ENCODE data around the gene CFAP46.

CFAP46 gene

DNA sequence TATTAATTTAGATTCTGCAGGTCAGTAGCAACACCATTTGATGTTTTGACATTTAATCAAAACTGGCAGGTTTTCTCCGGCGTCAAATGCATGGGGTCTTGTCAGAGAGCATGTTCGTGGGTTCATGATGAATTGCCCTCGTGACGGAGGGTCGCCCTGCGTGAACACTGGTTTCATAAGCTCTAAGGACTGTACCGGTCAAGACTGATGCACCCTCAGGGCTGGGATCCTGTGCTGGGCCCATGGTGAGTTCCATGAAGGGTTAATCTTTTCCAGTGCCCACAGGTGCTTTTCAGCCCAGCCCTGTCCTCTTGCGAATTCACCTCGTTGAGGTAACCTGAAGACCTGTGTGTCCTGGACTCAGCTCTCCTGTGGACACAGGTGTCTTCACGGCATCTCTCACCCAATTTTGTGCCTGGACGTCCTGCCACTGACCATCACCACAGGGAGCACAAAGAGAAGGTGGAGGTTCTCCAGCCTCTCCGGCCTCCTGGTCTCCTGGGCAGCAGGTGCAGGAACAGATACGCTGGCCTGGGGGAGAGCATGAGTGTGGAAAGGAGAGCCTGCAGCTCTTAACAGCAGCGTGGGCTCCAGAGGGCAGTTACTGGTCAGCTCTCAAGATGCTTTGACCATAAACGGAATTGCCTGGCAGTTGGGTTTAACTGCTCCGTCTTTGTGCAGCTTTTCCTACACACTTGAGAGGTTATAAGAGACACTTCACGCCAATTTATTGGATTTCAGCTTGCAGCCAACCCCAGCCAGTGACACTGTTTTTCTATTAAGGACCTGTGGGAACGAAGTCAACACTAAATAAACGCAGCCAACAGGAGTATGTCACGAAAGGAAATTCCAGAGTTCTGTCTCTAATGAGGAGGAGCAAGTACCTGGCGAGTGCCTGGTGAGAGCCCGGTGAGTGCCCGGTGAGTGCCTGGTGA lies 37.4 kb upstream of the CFAP46 start:
- TF ChIP-seq, protein P1, sequence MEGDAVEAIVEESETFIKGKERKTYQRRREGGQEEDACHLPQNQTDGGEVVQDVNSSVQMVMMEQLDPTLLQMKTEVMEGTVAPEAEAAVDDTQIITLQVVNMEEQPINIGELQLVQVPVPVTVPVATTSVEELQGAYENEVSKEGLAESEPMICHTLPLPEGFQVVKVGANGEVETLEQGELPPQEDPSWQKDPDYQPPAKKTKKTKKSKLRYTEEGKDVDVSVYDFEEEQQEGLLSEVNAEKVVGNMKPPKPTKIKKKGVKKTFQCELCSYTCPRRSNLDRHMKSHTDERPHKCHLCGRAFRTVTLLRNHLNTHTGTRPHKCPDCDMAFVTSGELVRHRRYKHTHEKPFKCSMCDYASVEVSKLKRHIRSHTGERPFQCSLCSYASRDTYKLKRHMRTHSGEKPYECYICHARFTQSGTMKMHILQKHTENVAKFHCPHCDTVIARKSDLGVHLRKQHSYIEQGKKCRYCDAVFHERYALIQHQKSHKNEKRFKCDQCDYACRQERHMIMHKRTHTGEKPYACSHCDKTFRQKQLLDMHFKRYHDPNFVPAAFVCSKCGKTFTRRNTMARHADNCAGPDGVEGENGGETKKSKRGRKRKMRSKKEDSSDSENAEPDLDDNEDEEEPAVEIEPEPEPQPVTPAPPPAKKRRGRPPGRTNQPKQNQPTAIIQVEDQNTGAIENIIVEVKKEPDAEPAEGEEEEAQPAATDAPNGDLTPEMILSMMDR (IDR thresholded peaks at IDR 0.05) = no peak
- Histone ChIP-seq H3K27ac (no peak overlapping the region), H3K4me3 (no peak overlapping the region)
- no peak for DNase-seq (ENCODE audit: low spot score)

DNA sequence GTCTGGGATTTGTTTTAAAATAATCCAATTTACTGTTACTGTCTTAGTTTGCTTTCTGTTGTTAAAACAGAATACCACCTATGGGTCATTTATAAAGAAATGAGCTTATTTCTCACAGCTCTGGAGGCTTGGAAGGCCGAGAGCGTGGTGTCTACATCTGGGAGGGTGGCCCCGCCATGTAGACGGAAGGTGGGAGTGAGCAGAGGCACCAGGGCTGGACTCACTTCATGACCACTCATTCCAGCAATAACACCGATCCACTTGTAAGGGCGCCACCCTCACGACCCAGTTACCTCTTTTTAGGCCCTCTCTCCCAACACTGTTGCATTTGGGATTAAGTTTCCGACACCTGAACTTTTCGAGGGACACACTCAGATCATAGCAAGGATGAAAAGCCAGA lies 36.2 kb upstream of the CFAP46 start:
- no peak for DNase-seq (ENCODE audit: low spot score)
- H3K27ac ChIP-seq = no peak overlapping the region
- TF ChIP-seq, protein P1 (IDR thresholded peaks at IDR 0.05) = no peak
- H3K4me3 ChIP-seq = no peak overlapping the region

DNA sequence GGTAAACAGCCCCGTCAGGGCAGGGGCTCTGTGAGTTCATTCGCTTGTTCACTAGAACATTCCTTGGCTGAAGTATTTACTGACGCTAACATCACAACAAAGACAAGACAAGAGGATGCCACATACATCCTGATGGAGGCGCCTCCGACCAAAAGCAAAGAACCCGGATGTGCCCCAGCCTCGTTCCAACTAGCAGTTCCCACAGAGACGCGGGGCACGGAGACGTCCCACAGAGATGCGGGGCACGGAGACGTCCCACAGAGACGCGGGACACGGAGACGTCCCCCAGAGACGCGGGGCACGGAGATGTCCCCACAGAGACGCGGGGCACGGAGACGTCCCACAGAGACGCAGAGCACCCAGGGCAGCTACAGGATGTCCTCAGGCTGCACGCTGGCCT lies 35.4 kb upstream of the CFAP46 start:
- TF ChIP-seq, protein P1 (IDR thresholded peaks at IDR 0.05) = no peak
- Histone ChIP-seq H3K4me3 (no peak overlapping the region), H3K27ac (no peak overlapping the region)
- no peak for DNase-seq (ENCODE audit: low spot score)

DNA sequence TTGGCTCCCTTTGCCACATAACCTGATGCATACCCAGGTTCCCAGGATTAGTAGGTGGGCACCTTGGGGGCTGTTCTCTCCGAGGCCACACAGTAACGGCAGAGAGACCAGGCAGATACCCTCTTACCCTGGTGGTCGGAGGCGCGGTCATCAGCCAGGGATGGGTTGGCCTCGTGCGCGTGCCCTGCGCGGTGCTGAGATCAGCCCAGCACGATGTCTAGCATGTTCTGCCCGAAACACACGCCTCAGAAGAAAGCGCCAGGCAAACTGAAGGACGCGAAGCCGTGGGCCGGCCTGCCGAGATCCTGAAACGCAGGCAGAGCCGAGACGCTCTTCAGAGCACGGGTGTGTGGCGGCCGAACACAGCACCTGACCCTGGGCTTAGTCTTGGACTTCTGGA lies 34.7 kb upstream of the CFAP46 start:
- Histone ChIP-seq H3K4me3 (no peak overlapping the region), H3K27ac (no peak overlapping the region)
- TF ChIP-seq, protein P1 (IDR thresholded peaks at IDR 0.05) = no peak
- DNase-seq (ENCODE audit: low spot score) = no peak

- TF ChIP-seq, protein P1 (IDR thresholded peaks at IDR 0.05) = no peak
- DNase-seq (ENCODE audit: low spot score) = no peak
- no peak overlapping the region for H3K4me3 ChIP-seq
- no peak overlapping the region for H3K27ac ChIP-seq
Observed at GRCh38 chr10:132975831-132976682, 33.7 kb upstream of the CFAP46 start.

DNA sequence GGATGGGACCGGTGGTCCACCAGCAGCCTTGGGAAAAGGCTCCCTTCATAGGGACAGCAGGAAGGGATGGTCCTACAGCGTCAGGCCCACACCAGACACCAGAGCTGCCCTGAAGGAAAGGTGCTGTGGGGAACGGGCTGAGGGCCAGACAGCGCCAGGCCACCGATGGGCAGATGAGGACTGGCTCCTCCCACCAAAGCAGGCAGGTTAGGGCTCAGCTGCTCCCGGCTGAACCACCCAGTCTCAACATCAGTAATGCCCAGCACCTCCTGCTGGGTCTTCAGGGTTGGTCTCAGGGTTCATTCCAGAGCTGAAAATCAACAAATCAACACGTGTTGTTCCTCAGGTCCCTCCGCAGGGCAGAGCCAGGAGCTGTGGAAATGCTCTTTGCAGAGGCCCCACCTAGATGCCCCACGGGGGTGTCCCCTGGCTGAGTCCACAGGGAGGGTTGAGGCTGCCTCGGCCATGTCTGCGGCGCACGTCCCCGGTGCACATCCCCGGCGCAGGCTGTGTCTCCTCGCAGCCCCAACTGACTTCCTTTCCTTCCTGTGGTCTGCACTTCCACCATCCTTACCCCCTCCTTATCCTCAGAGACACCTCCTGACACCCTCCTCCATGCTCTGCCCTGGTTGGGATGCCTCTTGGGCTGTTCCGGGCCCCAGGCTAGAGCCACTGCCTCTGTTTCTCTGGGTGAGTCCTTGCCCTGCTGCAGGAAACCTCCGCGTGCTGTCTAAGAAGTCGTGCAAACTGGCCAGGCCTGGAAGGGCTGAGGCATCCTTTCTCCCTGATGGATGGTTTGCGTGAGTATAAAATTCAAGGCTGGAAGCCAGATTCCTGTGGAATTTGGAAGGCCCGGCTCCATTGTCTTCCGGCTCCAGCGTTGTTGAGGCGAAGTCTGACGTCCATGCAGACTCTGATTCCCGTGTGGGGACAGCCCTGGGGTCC lies 32.8 kb upstream of the CFAP46 start:
- no peak for DNase-seq (ENCODE audit: low spot score)
- Histone ChIP-seq H3K27ac (no peak overlapping the region), H3K4me3 (no peak overlapping the region)
- TF ChIP-seq, protein P1 (IDR thresholded peaks at IDR 0.05) = no peak

Measured in coronary artery (tissue), 2 donors.